HG03571 (cell line): Measurements from ENCODE around the gene INTS12.

Experiments used
- ATAC-seq: cut with Tn5 transposase; IDR thresholded peaks from one replicate; pipeline ENCODE4 v1.9.1; 2021; ENCODE audit not compliant: unreplicated experiment

INTS12 gene

DNA sequence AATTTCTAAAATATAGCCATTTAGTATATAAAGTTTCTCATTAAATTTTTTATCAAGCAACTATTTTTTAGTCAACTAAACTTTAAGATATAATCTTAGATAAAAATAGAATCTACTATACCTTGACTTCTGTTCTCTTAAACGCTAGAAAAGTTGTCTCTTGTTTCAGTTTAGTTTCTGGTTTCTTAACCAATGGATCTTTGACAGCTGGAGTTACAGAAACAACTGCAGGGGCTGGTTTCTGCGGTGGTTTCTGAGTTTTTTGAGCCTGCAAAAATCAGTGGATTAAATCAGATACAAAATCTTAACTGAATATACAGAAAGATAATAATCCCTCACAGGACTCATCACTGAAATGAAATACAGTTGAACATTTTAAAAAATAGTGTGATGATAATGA, 21.9 kb downstream of the INTS12 start:
- no peak for ATAC-seq

DNA sequence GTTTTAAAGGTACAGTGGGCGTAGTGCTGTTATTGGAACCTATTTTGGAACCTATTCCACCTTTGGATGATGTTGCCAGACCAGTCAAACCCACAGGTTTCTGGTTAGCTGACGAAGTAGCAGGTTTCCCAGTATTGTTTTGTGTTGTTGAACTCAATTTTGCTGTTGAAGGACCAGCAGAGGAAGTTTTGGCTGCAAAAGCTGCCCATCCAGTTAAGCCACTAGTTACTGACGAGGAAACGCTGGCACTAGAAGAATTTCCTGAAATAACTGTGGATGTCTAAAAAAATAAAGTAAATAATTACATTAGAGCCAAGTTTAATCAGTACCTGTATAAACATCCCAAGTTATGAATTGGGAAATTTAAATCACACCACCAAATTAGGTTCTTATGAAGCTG, 25.5 kb downstream of the INTS12 start:
- no peak for ATAC-seq

DNA sequence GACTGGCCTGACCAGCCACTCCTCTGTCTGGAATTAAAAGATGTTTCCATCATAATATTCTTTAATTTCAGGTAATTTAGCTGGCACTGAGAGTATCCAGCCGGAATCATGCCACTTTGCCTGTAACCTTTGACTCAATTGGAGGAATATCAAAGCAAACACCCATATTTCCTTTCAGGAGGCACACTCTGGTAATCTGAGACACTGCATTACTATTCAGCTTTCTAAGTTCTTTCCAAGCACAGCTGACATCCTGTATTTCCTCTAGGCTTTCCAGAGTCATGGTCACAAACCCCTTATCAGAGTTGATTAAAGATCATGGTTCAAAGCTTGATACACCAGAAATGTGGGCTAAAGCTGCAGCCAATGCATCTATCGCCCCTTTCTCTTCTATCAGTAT, 29.3 kb downstream of the INTS12 start:
- no peak for ATAC-seq

DNA sequence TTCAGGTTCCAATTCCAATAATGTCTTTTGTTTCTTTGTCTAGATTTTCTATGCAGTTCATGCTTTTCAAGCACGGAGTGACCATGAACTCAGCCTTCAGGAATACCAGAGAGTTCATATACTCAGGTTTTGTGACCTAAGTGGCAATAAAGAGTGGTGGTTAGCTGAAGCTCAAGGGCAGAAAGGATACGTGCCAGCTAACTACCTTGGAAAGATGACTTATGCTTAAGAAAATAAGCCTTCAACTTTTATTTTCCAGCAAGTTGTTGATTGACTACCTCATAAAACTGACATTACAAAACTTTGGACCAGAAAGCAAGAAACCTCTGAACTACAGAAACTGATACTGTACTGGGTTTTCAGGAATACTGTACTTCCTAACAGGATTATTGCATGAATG, 30.8 kb downstream of the INTS12 start:
- no peak for ATAC-seq

DNA sequence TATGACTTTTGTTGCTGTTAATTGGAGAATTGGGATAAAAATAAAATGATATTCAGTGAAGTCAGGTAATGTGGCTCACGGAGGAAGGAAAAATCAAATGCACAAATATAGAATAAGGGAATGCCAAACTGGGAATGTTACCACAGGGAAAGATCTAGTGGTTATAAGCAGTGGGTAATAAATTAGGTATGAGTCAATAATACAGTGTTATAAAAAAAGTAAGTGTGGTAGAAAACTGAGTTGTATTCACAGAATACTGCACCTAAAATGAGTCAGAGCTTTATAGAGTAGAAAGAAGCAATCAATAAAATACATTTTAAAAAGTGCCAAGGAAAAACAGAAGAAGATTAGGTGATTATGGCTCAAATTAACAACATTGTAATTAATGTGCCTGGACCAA, 34.5 kb downstream of the INTS12 start:
- no peak for ATAC-seq

DNA sequence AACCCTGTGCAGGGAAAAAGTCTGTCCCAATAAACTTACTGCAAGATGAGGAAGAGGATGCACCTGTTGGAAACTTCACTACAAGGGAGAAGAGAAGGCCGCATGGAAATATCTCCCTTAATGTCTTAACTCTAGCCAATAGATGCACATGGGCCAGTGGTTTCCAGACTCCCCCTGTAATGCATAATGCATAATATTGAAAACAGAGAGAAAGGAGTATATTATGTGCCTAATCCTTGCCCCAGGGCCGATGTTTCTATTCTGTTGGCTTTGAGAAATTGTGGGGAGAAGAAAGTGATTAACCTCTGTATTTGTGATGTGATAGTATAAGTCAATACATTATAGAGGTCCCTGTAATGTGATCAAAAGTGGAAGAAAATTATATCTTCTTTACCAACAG, 37.2 kb downstream of the INTS12 start:
- ATAC-seq: no peak

DNA sequence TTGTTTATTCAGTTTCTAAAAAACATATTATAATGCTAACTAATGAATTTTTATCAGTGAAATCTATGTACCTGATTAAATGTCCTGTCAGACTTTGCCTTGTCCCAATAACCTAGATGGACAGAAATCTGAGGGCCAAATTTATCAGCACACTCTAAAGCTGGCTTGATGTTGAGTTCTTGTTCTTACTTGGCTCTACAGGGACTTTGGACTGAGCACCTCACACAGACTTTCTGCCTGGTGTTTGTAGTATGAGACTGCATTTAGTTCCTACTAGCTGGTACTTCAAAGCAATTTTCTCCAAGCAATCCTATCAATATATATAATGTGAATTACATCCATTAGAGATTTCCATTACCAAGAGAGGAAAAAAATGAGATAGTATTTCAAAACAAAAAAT, 37.8 kb downstream of the INTS12 start:
- ATAC-seq: no peak

DNA sequence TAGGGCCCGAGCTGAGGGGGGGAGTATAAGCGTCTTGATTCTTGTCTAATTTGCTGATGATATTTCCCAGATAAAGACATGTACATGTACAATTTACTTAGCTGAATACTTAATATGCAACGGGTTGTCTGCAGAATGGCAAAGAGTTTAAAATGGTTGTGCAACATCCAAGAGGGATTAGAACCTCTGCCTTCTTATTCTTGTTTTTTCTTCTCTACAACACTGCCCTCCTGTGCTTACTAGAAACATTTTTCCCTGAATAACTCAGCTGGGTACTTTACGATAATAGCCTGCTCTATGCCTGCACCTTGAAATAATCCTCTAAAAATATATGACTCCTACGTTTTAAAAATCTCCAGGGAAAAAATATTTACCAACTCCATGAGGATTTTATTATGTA, 41.8 kb downstream of the INTS12 start:
- ATAC-seq: no peak

DNA sequence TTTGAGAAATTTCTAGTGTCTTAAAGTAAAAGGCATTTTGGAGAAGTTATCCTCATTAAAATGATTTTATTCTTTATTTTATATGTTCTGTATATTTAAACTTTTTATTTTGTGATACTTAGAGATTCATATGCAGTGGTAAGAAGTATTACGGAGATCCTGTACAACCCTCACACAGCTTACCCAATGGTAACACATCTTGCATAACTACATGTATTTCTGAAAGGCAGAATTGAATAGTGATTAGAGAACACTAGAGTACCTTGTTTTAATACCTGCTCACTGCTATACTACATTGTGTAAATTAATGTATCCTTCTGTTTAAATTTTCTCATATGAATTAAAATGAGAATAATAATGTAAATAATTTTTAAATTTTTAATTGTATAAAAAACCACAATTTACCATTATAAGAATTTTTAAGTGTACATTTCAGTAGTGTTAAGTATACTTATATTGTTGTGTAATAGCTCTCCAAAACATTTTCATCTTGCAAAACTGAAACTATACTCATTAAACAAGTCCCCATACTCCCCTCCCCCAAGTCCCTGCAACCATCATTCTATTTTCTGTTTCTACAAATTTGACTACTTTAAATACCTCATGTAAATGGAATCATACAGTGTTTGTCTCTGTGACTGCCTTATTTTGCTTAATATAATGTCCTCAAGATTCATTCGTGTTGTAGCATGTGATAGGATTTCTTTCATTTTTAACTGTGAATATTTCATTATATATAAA, 45.4 kb downstream of the INTS12 start:
- no peak for ATAC-seq

DNA sequence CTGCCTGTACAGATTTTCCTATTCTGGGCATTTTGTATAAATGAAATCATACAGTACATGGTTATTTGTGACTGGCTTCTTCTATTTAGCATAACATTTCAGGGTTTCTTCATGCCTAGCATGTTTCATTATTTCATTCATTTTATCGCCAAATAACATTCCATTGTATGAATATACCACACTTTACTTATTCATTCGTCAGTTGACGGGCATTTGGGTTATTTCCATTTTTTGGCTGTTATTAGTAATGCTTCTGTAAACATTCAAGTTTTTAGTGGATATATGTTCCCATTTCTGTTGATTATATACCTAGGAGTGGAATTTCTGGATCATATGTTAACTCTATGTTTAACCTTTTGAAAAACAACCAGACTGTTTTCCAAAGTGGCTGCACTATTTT, 47.5 kb downstream of the INTS12 start:
- ATAC-seq: no peak

DNA sequence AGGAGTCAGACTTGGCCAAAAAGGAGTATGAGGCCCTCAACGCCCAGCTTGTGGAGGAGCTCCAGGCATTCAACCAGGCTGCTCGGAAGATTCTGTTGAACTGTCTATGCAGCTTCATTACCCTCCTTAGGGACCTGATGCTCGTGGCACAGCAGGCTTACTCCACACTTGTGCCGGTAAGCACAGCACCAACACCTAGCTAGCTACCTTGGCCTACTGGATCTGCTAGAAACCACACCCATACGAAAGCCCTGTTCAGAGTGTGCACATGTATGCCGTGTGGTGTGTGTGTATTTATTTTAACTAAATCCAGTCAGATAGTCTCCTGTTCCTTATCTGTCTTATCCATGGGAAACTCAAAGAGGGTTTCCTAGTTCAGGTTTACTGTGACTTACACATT, 49.3 kb downstream of the INTS12 start:
- ATAC-seq: no peak

DNA sequence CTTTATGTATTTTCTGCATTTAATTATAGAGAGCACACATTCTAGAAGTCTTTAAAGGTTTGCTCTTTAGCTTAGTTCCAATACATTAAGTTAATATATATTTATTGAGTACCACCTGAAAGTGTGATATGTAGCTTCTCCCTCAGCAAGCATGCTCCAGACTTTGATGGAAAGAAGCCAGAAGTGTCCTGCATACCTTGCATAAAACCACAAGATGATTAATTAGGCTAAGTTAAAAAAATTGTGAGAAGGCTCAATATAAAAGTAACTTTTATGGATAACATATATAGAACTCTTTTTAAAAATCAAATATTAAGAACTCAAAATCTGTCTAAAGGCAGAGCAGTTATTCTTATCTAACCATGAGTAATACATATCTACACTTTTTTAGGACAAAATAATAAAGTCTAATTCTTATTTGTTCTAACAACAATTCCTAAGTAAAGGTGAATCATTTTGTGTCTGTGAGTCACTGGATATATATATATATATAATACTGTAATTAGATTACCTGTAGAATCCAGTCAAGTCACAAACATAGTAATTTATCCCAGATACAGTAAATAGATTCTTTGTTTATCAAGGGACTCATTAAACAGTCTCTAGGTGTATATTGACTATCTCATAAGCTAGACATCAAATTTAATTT, 51.2 kb downstream of the INTS12 start:
- no peak for ATAC-seq

DNA sequence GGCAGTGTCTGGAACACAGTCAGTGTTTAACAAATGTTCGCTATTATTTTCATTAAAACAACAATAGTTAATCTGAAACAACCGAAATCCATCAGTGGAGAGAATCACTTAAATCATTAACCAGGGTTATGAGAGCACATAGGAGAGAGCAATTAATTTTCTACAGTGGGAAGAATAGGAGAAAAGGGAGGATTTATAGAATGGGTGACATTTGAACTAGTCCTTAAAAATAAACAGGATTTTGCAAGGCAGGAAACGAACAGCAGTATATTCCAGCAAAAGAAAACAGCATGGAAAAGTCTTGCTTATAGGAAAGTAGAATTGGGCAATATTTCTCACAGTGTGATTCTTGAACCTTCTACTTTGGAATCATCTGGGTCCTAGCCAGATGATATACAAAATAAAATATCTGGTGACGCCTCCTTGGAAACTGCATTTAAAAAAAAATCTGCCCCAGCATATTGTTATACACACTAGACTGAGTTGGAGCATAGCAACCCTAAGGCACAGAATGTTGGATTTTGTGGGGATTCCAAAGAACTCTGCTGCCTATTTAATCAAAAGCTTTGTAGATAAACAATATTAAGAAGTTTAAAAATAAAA, 56.1 kb downstream of the INTS12 start:
- ATAC-seq: no peak

DNA sequence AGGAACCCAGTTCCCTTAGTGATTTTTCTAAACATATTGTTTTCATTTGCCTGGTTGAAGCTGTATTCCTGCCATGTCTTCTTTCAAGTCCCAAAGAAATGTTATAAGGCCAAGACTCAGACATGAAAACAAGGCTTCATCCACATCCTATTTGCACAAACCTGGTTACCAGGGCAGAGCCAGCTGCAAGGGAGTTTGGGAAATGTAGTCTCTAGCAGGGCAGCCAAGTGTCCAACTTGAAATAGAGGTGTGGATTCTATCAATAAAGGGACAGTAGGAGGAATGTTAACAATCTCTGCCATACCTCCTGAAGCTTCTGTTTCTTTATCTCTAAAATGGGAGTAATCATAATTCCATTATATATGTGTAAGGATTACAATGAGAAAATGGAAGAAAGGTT, 56.6 kb downstream of the INTS12 start:
- ATAC-seq: no peak

DNA sequence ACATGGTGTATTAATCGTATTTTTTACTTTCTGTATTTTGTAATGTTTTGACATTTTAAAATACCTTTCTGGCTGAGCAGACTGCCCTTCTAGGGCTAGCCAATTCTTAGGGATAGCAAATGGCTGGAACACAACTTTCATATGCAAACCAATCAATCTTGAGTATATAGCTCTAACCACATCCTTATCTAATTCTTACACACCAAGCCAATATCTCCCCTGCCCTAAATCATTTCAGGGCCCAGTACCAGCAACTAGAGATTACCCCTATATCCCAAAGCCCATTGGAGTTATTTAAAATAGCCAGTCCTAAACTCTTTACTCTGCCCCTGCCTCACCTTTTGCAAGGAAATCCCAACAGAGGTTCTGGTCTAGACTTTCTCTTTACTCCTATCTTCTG, 58.3 kb downstream of the INTS12 start:
- ATAC-seq: no peak

DNA sequence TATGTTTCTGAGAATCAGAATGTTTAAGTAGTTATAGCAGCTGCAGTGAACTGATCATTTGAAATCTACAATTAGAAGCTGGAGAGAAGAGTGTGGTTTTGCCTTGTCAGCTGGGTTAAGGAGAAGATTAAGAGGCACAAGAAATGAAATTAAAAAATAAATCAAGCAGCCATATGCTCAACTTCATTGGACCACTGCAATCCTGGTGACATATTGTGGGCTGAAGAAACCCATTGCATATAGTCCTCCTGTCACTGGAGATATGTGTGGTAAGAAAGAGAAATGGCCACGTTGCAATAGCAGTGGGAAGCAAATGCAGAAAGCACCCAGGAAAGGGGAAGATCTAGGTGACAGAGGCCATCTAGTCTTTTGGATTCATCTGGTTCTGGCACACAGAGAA, 63.0 kb downstream of the INTS12 start:
- no peak for ATAC-seq

DNA sequence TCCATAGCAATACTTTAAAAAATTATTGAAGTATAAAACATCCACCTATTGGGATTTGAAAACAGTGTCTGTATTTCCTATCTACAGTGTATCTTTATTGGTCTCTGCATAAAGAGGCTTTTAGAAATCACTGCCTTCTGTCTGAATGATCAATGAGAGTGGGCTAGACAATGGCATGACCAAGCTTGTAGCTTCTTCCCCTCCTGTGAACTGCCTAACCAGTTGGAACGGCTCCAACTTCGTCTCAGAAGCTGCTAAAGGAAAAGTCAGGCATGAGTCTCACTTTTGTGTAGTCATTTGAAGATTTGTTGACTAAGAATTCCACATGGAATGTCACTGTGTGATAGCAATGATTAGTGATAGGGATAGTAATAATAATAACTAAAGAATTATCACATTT, 64.2 kb downstream of the INTS12 start:
- no peak for ATAC-seq

DNA sequence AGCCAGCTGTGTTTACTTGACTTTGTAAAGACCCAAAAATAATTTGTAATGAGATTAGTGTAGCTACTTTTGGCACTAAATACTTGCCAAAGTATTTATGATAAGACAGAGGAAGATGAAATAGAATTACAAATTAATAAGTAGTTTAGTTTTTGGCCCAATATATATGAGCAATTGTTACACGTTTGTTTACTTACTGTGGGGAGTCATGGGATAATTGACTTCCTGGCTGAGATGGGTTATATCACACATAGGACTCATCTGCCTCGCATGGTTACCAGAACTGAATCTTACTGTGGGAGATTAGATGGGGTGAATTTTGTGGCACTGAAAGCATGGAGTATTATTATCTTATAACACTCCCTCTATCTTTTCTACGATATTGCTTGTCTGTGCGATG, 66.6 kb downstream of the INTS12 start:
- no peak for ATAC-seq

DNA sequence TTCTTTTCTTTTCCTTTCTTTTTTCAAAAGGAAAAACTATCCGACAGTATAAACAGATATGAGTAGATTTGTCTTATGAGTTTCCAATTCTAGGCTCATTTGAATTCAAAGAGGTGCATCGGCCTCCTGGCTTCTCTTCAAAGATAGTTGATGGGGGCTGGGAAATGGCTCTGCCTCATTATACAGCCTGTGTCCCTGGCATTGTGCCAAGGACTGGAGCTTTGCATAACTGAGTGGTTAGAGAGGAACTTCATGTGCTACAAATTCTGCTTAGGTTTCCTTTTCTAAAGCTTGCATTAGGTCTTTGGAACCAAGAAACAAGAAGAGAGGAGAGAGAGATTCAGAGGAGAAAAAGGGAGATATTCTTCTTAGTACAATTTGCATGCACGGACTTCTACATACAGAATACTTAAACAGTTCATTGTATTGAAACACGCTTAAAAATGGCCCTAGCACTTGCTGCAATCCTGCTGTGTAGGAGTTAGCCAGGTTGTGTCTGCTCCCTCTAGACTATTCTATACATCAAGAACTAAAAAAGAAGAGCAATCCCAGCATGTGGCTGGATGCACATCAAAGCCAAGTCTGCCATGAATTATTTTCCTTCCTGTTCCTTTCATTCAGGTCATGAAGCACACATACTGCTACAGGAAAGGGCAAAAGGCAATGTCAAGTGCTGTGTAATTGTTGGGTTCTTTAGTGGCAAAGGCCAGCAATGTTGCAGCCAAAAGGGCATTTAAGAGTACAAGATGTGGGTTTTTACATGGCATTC, 70.9 kb downstream of the INTS12 start:
- ATAC-seq: no peak

DNA sequence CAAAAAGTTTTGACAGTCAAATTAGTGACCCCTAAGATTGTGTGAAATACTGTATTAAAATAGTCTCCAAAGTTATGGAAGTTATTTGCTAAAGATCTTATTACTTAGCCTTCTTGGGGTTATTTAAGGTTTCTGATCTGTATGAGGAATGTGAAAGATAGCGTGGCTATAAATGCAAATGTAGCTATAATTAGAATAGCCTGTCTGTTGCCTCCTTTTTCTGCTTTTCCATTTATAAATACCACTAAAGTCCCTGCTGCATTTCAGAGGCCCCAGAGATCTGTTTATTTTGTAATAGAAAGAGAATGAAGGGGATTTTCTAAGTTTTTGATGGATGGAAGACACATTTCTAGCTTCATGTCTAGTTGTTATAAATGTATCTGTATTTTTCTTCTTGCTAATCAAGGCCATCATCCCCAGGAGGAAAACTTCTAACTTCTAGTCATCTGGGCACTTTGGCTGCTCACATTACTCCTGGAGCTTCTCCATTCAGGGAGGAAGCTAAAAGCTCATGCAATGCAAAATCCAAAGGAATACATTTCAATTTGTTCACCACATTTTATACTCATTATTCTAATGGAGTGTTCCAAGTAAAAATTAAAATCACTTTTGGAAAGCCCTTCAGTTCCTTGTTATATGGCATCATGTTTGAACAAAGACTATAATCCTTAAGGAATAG, 73.9 kb downstream of the INTS12 start:
- ATAC-seq: no peak

DNA sequence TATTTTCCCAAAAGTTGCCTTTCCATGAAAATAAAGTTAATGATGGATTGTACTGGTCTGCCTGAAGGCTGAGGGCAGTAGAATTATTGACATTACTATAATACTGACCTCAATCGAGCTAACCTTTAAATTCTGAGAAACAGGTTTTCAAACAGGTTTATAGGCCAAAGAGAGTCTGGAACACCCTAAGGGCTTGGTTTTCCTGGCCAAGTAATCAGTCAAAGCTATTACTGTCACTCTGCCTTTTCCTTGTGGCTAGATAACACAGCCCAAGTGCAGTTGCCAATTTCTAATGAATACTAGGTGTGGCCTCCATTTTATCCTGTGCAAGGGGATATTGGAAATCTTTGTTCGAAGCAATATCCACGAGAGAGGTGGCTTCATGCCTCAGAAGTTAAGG, 75.2 kb downstream of the INTS12 start:
- ATAC-seq: no peak
